DMS 273 treated with DMSO at 0.1 percent for 48 hours (cell line): ENCODE data around the gene ENHO.
"Not testable (repeated sequence)": the region's sequence is repeated elsewhere in the genome, so short reads cannot be mapped to it uniquely, and the experiment has no call there.

Experiments used
- DNase-seq: peaks from one replicate; lab custom pipeline; 2025; lab: John Stamatoyannopoulos, UW

Gene ENHO

GRCh38 chr9:34506623-34507022, 16.2 kb downstream of the ENHO start:
- no peak for DNase-seq

GRCh38 chr9:34505370-34506120, 17.2 kb downstream of the ENHO start:
- no peak for DNase-seq

GRCh38 chr9:34503406-34503805, 19.4 kb downstream of the ENHO start:
- no peak for DNase-seq

- DNase-seq: no peak
These were observed 19.9 kb downstream of the ENHO start for GRCh38 chr9:34502891-34503290.

GRCh38 chr9:34502471-34502870, 20.3 kb downstream of the ENHO start:
- DNase-seq: no peak

GRCh38 chr9:34501889-34502425, 20.8 kb downstream of the ENHO start:
- DNase-seq: no peak

- DNase-seq: no peak
These were observed 21.4 kb downstream of the ENHO start for GRCh38 chr9:34501372-34501771.

GRCh38 chr9:34500623-34501267, 22.0 kb downstream of the ENHO start:
- peak; percentile 15 for DNase-seq

- no peak for DNase-seq
These were observed 23.7 kb downstream of the ENHO start for GRCh38 chr9:34499076-34499475.

- DNase-seq: no peak
These were observed 24.2 kb downstream of the ENHO start for GRCh38 chr9:34498553-34498952.

GRCh38 chr9:34496149-34496712, 26.6 kb downstream of the ENHO start:
- DNase-seq: no peak

GRCh38 chr9:34493972-34494535, 28.7 kb downstream of the ENHO start:
- no peak for DNase-seq

GRCh38 chr9:34492051-34492450, 30.7 kb downstream of the ENHO start:
- no peak for DNase-seq

- DNase-seq: no peak
These were observed 31.2 kb downstream of the ENHO start for GRCh38 chr9:34491596-34491995.

- no peak for DNase-seq
These were observed 32.0 kb downstream of the ENHO start for GRCh38 chr9:34490760-34491159.

- no peak for DNase-seq
These were observed 32.4 kb downstream of the ENHO start for GRCh38 chr9:34490360-34490759.

GRCh38 chr9:34486572-34486971, 36.2 kb downstream of the ENHO start:
- no peak for DNase-seq

GRCh38 chr9:34485822-34486221, 37.0 kb downstream of the ENHO start:
- DNase-seq: no peak

GRCh38 chr9:34484678-34485077, 38.1 kb downstream of the ENHO start:
- no peak for DNase-seq

GRCh38 chr9:34482746-34483145, 40.0 kb downstream of the ENHO start:
- not testable (repeated sequence) for DNase-seq

- DNase-seq: not testable (repeated sequence)
These were observed 41.2 kb downstream of the ENHO start for GRCh38 chr9:34481620-34482019.

- DNase-seq: no peak
These were observed 43.3 kb downstream of the ENHO start for GRCh38 chr9:34479431-34479866.

GRCh38 chr9:34477541-34477940, 45.2 kb downstream of the ENHO start:
- no peak for DNase-seq
